Measurements from ENCODE around the gene COL4A2.
"Not testable (repeated sequence)": the region's sequence is repeated elsewhere in the genome, so short reads cannot be mapped to it uniquely, and the experiment has no call there.

The COL4A2 gene

GRCh38 chr13:110387451-110388107 lies 80.5 kb downstream of the COL4A2 start:
- no peak for DNase-seq

- no peak for DNase-seq
Observed at GRCh38 chr13:110388108-110388943, 81.2 kb downstream of the COL4A2 start.

GRCh38 chr13:110390567-110390966 lies 83.5 kb downstream of the COL4A2 start:
- DNase-seq, result no peak

- DNase-seq, result no peak
Observed at GRCh38 chr13:110391273-110391672, 84.2 kb downstream of the COL4A2 start.

- DNase-seq, result no peak
Observed at GRCh38 chr13:110392510-110393240, 85.6 kb downstream of the COL4A2 start.

GRCh38 chr13:110393761-110394160 lies 86.7 kb downstream of the COL4A2 start:
- DNase-seq, result no peak

GRCh38 chr13:110394371-110394841 lies 87.3 kb downstream of the COL4A2 start:
- no peak for DNase-seq

GRCh38 chr13:110395616-110396015 lies 88.5 kb downstream of the COL4A2 start:
- not testable (repeated sequence) for DNase-seq

- DNase-seq, result no peak
Observed at GRCh38 chr13:110396476-110396875, 89.4 kb downstream of the COL4A2 start.

- DNase-seq, result no peak
Observed at GRCh38 chr13:110396913-110397381, 89.9 kb downstream of the COL4A2 start.

GRCh38 chr13:110397436-110398115 lies 90.5 kb downstream of the COL4A2 start:
- no peak for DNase-seq

GRCh38 chr13:110398564-110399507 lies 91.8 kb downstream of the COL4A2 start:
- DNase-seq, result no peak

GRCh38 chr13:110399801-110400200 lies 92.7 kb downstream of the COL4A2 start:
- DNase-seq, result no peak

GRCh38 chr13:110400786-110401533 lies 93.9 kb downstream of the COL4A2 start:
- DNase-seq, result no peak

- DNase-seq, result no peak
Observed at GRCh38 chr13:110402299-110403069, 95.4 kb downstream of the COL4A2 start.

GRCh38 chr13:110403315-110403714 lies 96.2 kb downstream of the COL4A2 start:
- DNase-seq, result no peak

GRCh38 chr13:110403721-110404120 lies 96.6 kb downstream of the COL4A2 start:
- DNase-seq, result no peak

- DNase-seq, result no peak
Observed at GRCh38 chr13:110404321-110404720, 97.2 kb downstream of the COL4A2 start.

GRCh38 chr13:110405597-110406450 lies 98.7 kb downstream of the COL4A2 start:
- DNase-seq, result no peak
